Common myeloid progenitor, CD34-positive (primary cell): Measurements from ENCODE around the gene BOK.

Experiments
- CTCF ChIA-PET: fragments of 350-600 bp; sonication (Branson Sonifier 250); formaldehyde crosslinking; loops from one replicate; lab custom pipeline; 2021; ENCODE audit warnings: antibody characterized with exemption; lab: Charles Lee
- POLR2A ChIA-PET: fragments of 350-600 bp; sonication (Branson Sonifier 250); formaldehyde crosslinking; loops from one replicate; lab custom pipeline; 2021; ENCODE audit warnings: antibody characterized with exemption; lab: Charles Lee
- DNase-seq, 3 donors: peaks; one replicate each; pipeline versions ENCODE4 v3.0.0 to v3.0.0-alpha.2; 2013
- H3K27ac ChIP-seq, 2 experiments: 1 replicate in 1 of 2; 2 replicates in 1 of 2; pipeline ENCODE4 v1.7.0; 2013; ENCODE audit warnings: inconsistent platforms in 2 of 2, low read length in 2 of 2, mild to moderate bottlenecking in 2 of 2, low read depth in 1 of 2, moderate library complexity in 1 of 2; ENCODE audit not compliant: severe bottlenecking in 2 of 2, insufficient read depth in 1 of 2, poor library complexity in 1 of 2
- H3K27me3 ChIP-seq, 5 experiments: replicated peaks in 2 of 5; 1 replicate in 3 of 5; 2 replicates in 2 of 5; pipeline versions ENCODE4 v1.6.1 to v1.7.0; 2013; ENCODE audit warnings: low read length in 4 of 5, mild to moderate bottlenecking in 2 of 5, moderate library complexity in 2 of 5, inconsistent platforms in 1 of 5; ENCODE audit not compliant: insufficient read depth in 5 of 5, control insufficient read depth in 4 of 5
- H3K36me3 ChIP-seq, 4 experiments: 1 replicate in 2 of 4; 2 replicates in 2 of 4; pipeline versions ENCODE4 v1.6.1 to v1.7.0; 2013; ENCODE audit warnings: low read length in 3 of 4, control low read depth in 1 of 4, mild to moderate bottlenecking in 1 of 4; ENCODE audit not compliant: control insufficient read depth in 4 of 4, insufficient read depth in 4 of 4
- H3K4me1 ChIP-seq, 4 experiments: 1 replicate in 3 of 4; 2 replicates in 1 of 4; pipeline versions ENCODE4 v1.6.1 to v1.7.1; 2013; ENCODE audit warnings: low read length in 3 of 4, mild to moderate bottlenecking in 3 of 4, control low read depth in 1 of 4, inconsistent platforms in 1 of 4, moderate library complexity in 1 of 4; ENCODE audit not compliant: control insufficient read depth in 4 of 4, insufficient read depth in 4 of 4; ENCODE audit errors: control extremely low read depth in 1 of 4
- H3K4me3 ChIP-seq, 7 experiments: 1 replicate in 4 of 7; 2 replicates in 3 of 7; pipeline versions ENCODE4 v1.5.1 to v1.7.0; 2013; ENCODE audit warnings: mild to moderate bottlenecking in 7 of 7, low read length in 6 of 7, moderate library complexity in 6 of 7, inconsistent platforms in 2 of 7, low read depth in 2 of 7, control low read depth in 1 of 7; ENCODE audit not compliant: insufficient read depth in 4 of 7, control insufficient read depth in 1 of 7; ENCODE audit errors: extremely low read depth in 1 of 7
- H3K9me3 ChIP-seq, 5 experiments: 1 replicate in 4 of 5; 2 replicates in 1 of 5; pipeline versions ENCODE4 v1.6.1 to v1.7.1; 2013; ENCODE audit warnings: low read length in 4 of 5, mild to moderate bottlenecking in 2 of 5, inconsistent platforms in 1 of 5, low read depth in 1 of 5, moderate library complexity in 1 of 5; ENCODE audit not compliant: control insufficient read depth in 4 of 5, insufficient read depth in 2 of 5; ENCODE audit errors: control extremely low read depth in 1 of 5
- WGBS: methylation state at CpG from one replicate; pipeline ENCODE4 v1.1.5; 2013; ENCODE audit not compliant: insufficient coverage; 5-methylcytosine and 5-hydroxymethylcytosine counted together

The BOK gene

DNA sequence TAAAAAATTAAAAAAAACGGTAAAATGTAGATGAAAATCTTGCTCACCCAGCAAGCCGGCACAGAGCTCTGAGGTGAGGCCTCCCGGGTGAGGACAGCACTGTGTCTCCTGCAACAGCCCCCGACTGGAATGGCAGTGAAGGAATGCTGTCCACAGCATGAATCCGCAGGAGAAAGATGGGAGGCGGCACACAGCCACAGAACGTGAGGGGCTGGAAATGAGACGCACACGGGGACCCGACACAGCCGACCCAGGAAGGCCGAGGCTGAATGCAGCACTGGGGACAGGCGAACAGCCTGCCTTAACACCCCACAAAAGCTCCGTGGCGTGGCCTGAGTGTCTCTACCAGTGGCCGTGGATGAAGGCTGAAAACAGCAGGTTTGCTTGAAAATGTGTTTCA, 34.7 kb downstream of the BOK start:
- no peak for DNase-seq
- Histone ChIP-seq H3K4me3 (no peak overlapping the region), H3K27ac (no peak overlapping the region), H3K9me3 (peaks cover 0 to 7% (median 0%) of the 10 kb centered on the region in 5 experiments), H3K36me3 (peaks cover 0 to 46% (median 19%) of the 10 kb centered on the region in 4 experiments), H3K4me1 (no peaks in the 10 kb centered on the region), H3K27me3 (no peaks in the 10 kb centered on the region)
- CTCF ChIA-PET = no interaction called here
- WGBS = 97% methylated on average over 16 of the region's 16 CpGs
- POLR2A ChIA-PET = no interaction called here

DNA sequence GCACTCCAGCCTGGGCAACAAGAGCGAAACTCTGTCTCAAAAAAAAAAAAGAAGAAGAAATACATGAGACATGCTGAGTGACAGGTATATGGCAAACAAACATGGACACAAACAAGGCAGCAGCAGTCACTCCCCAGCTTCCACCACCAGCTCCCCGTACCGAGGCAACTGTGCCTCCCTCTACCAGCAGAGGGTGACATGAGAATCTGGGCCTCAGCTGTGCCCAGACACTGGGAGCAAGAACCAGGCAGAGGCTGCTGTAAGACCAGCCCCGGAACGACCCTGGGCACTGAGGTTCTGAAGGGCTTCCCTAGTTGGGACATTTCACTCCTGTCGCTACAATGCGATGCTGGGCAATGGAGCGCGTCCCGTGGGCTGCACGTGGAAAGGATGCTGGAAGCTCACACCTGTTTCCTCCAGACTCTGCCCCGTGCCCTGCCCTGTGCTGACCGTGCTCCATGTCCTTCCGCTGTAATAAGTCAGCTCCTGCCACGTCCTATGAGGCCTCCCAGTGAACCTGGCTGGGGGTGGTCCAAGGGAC, 37.1 kb downstream of the BOK start:
- H3K4me3 ChIP-seq = no peak overlapping the region
- no peaks in the 10 kb centered on the region for H3K9me3 ChIP-seq
- peak in 1 of 3 donors; percentile 50 for DNase-seq
- WGBS = 89% methylated on average over 14 of the region's 15 CpGs
- H3K4me1 ChIP-seq = no peaks in the 10 kb centered on the region
- ChIA-PET CTCF (interaction anchor here (1.2 kb wide), 2 partner anchors 11 to 64 kb away, joined by 3 to 6 read pairs; no protein-coding TSS in a partner anchor), POLR2A (interaction anchor here (0.6 to 0.7 kb wide), 2 partner anchors 10 to 20 kb away, joined by 3 read pairs; no protein-coding TSS in a partner anchor)
- H3K36me3 ChIP-seq = peaks cover under 1 to 45% (median 23%) of the 10 kb centered on the region in 4 experiments
- H3K27me3 ChIP-seq = no peaks in the 10 kb centered on the region
- no peak overlapping the region for H3K27ac ChIP-seq

- DNase-seq = no peak
- CTCF ChIA-PET = interaction anchor here (0.8 to 1.3 kb wide), 4 partner anchors 10 to 62 kb away, joined by 3 read pairs; no protein-coding TSS in a partner anchor
- WGBS = 100% methylated on average over 4 of the region's 6 CpGs
- Histone ChIP-seq H3K27ac (no peak overlapping the region), H3K4me1 (no peaks in the 10 kb centered on the region), H3K27me3 (no peaks in the 10 kb centered on the region), H3K36me3 (peaks cover 2 to 48% (median 28%) of the 10 kb centered on the region in 4 experiments), H3K9me3 (no peaks in the 10 kb centered on the region), H3K4me3 (no peak overlapping the region)
- POLR2A ChIA-PET = no interaction called here
Measured at GRCh38 chr2:241597561-241597960, 39.0 kb downstream of the BOK start.

- POLR2A ChIA-PET = no interaction called here
- H3K9me3 ChIP-seq = no peaks in the 10 kb centered on the region
- no peak overlapping the region for H3K4me3 ChIP-seq
- H3K27me3 ChIP-seq = no peaks in the 10 kb centered on the region
- H3K36me3 ChIP-seq = peaks cover 2 to 51% (median 31%) of the 10 kb centered on the region in 4 experiments
- DNase-seq = no peak
- no peaks in the 10 kb centered on the region for H3K4me1 ChIP-seq
- no peak overlapping the region for H3K27ac ChIP-seq
- WGBS = 100% methylated on average over 3 of the region's 5 CpGs
- CTCF ChIA-PET = interaction anchor here (1.0 to 1.4 kb wide), 2 partner anchors 10 to 12 kb away, joined by 3 to 4 read pairs; no protein-coding TSS in a partner anchor
Measured at GRCh38 chr2:241598061-241598460, 39.5 kb downstream of the BOK start.

DNA sequence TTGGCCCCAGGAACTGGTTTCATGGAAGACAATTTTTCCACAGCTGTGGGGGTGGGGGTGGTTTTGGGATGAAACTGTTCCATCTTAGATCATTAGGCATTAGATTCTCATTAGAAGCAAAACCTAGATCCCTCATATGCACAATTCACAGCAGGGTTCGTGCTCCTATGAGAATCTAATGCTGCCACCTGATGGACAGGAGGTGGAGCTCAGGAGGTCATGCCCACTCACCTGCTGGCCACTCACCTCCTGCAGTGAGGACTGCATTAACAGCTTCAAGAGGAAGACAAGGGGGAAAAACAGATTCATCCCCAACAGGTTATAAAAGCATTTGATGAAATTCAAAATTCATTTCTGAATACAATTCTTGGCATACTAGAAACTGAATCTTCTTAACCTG, 39.9 kb downstream of the BOK start:
- no peak overlapping the region for H3K27ac ChIP-seq
- DNase-seq = no peak
- no CpG with 5 or more reads among the region's 1 CpG for WGBS

DNA sequence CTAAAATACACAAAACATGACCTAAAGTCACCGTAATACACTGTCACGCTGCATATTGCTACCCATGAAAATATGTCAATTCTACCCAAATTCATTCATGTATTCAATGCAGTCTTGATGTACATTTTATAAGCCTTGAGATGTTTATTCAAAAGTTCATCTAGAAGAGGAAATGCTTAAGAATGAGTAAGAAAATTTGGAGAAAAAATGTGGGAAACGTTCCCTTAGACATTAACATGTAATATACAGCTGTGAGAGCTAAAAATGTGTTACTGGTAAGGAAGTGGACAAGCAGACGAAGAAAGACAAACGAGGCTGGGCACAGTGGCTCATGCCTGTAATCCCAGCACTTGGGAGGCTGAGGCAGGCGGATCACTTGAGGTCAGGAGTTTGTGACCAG, 41.1 kb downstream of the BOK start:
- H3K27me3 ChIP-seq = no peaks in the 10 kb centered on the region
- ChIA-PET POLR2A (no interaction called here), CTCF (no interaction called here)
- H3K9me3 ChIP-seq = no peaks in the 10 kb centered on the region
- no peak overlapping the region for H3K27ac ChIP-seq
- no peak overlapping the region for H3K4me3 ChIP-seq
- H3K36me3 ChIP-seq = peaks cover 2 to 45% (median 27%) of the 10 kb centered on the region in 4 experiments
- 92% methylated on average over 4 of the region's 6 CpGs for WGBS
- H3K4me1 ChIP-seq = no peaks in the 10 kb centered on the region
- no peak for DNase-seq

More for the DNA sequence above, 39.9 kb downstream of the BOK start:
- Histone ChIP-seq H3K9me3 (no peaks in the 10 kb centered on the region), H3K36me3 (peaks cover 2 to 49% (median 30%) of the 10 kb centered on the region in 4 experiments), H3K27me3 (no peaks in the 10 kb centered on the region), H3K4me3 (no peak overlapping the region), H3K4me1 (no peaks in the 10 kb centered on the region)
- ChIA-PET POLR2A (no interaction called here), CTCF (interaction anchor here (0.7 to 1.4 kb wide), 3 partner anchors 10 to 11 kb away, joined by 3 to 4 read pairs (median 4); no protein-coding TSS in a partner anchor)

DNA sequence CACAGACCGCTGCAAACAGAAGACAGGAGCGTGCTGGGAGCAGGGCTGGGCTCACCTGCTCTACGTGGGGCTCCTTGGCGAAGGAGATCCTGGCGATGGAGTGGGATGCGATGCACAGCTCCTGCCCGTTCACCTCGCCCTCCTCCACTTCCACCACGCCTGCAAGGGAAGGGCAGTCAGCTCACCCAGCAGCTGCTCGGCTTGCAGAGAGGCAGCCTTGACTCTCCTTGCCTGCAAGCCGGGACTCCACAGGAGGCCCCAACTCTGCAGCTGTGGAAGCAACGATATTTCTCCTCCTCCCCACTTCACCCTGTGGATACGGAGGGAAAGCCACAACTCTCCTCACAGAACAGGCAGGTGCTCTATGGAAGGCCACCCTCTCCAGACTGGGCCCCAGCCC, 43.3 kb downstream of the BOK start:
- Histone ChIP-seq H3K9me3 (no peaks in the 10 kb centered on the region), H3K27ac (no peak overlapping the region), H3K4me1 (no peaks in the 10 kb centered on the region), H3K27me3 (no peaks in the 10 kb centered on the region), H3K4me3 (no peak overlapping the region), H3K36me3 (peaks cover 2 to 60% (median 42%) of the 10 kb centered on the region in 4 experiments)
- WGBS = 97% methylated on average over 12 of the region's 13 CpGs
- DNase-seq = no peak
- ChIA-PET POLR2A (no interaction called here), CTCF (no interaction called here)
